ENCODE measurements around the gene VSIG8.

Gene VSIG8

DNA sequence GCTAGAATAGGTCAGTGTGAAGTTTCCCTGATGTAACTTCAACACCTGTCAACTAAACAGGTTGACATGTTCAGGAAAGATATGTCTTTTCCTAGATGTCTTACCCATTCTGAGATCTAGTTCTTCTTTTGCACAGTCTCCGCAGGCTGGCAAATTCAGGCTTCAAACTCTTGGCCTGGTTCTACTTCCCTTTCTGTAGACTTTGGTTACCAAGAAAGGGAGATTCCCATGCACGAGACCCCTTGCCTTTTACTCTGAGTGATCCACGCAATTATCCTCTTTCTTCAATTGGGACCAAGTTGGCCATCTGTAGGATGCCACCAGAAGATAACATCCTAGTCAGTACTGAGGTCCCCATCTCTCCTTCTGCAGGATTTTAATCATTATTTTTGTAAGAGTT lies 35.5 kb upstream of the VSIG8 start:
- Histone ChIP-seq H3K9ac (ENCODE audit: low read length) (no peak overlapping the region), H3K27me3 (replicated peaks; ENCODE audit: control insufficient read depth, insufficient read depth, low read length) (peaks cover 7% of the 10 kb centered on the region), H3K4me3 (ENCODE audit: low read length) (no peak overlapping the region), H3K36me3 (ENCODE audit: control insufficient read depth, insufficient read depth, low read length, severe bottlenecking) (no peaks in the 10 kb centered on the region), H3K9me3 (ENCODE audit: control insufficient read depth, low read length) (no peaks in the 10 kb centered on the region), H3K4me1 (ENCODE audit: control insufficient read depth, insufficient read depth, low read length) (peaks cover 11% of the 10 kb centered on the region)
- no peak for DNase-seq (ENCODE audit: low read depth)

DNA sequence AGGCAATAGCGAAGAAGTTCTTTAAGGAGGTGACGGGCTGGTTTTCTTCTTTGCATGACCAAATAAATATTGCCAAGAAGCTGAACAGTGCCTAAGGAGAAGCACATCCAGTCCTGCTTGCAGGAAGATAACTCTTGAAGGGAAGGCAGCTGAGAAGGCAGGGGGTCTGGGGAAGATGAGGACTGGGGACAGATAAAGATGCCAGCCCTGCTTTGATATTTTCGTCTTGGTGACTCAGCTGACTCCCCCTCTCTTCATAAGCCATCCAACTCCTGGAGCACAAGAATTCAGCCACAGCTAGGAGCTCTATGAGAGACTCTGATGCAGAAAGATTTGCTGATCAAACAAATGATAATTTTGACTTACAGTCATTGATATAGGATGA lies 34.1 kb upstream of the VSIG8 start:
- H3K27me3 ChIP-seq (replicated peaks; ENCODE audit: control insufficient read depth, insufficient read depth, low read length) = peaks cover 7% of the 10 kb centered on the region
- no peaks in the 10 kb centered on the region for H3K9me3 ChIP-seq (ENCODE audit: control insufficient read depth, low read length)
- no peak overlapping the region for H3K9ac ChIP-seq (ENCODE audit: low read length)
- H3K4me3 ChIP-seq (ENCODE audit: low read length) = no peak overlapping the region
- H3K36me3 ChIP-seq (ENCODE audit: control insufficient read depth, insufficient read depth, low read length, severe bottlenecking) = no peaks in the 10 kb centered on the region
- DNase-seq (ENCODE audit: low read depth) = no peak
- H3K4me1 ChIP-seq (ENCODE audit: control insufficient read depth, insufficient read depth, low read length) = peaks cover 11% of the 10 kb centered on the region

DNA sequence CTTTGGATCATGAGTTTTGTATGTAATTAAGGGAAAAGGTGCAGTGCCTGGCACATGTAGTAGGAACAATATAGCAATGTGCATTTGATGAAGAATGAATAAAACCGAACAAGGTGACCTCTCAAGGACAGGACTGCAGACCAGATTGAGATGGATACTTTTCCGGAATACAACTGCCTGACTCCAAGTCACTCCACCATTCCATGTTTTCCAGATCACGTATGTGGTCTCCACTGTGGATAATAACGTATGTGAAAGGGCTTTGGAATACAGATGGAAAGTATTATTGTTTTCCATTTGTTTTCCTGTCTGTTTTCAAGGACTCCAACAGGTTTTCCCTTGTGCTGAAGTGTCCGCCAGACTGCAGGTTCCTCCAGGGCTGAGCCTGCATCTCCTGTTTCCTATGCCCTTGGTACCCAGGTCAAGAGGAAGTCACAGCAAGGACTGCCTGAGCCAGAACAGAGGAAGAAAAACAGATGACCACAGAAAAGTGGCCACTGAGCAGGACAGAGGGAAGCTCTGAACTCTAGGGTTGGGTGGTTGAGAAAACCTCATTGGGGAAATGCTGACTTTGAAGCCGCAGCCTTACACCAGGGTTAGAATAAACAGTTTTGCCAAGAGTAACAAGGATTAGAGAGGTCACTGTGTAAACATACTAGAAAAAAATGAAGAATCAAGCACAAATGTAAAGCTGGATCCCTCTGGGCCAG lies 33.5 kb upstream of the VSIG8 start:
- H3K27me3 ChIP-seq (replicated peaks; ENCODE audit: control insufficient read depth, insufficient read depth, low read length) = peaks cover 7% of the 10 kb centered on the region
- no peaks in the 10 kb centered on the region for H3K9me3 ChIP-seq (ENCODE audit: control insufficient read depth, low read length)
- no peak overlapping the region for H3K9ac ChIP-seq (ENCODE audit: low read length)
- DNase-seq (ENCODE audit: low read depth) = no peak
- H3K4me3 ChIP-seq (ENCODE audit: low read length) = no peak overlapping the region
- no peaks in the 10 kb centered on the region for H3K36me3 ChIP-seq (ENCODE audit: control insufficient read depth, insufficient read depth, low read length, severe bottlenecking)
- peaks cover 9% of the 10 kb centered on the region for H3K4me1 ChIP-seq (ENCODE audit: control insufficient read depth, insufficient read depth, low read length)

DNA sequence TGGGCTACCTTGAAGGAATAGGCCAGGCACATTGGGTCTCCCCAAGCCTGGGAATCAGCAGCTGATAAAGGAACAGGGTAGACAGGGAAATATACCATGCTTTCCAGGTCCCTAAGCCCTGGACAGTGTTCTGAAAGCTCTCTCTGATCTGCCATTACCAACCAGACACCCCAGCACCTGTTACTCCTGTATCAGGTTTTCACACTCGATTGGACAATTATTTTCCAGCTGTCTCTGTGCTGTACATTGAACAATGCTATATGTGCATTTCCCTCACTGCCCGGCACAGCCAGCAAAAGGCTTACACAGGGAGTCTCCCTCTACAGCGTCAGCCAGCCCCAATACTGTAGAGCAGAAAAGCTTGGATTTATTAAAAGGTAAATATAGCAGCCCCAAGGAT lies 32.8 kb upstream of the VSIG8 start:
- H3K4me3 ChIP-seq (ENCODE audit: low read length) = no peak overlapping the region
- H3K27me3 ChIP-seq (replicated peaks; ENCODE audit: control insufficient read depth, insufficient read depth, low read length) = peaks cover 7% of the 10 kb centered on the region
- no peak overlapping the region for H3K9ac ChIP-seq (ENCODE audit: low read length)
- no peaks in the 10 kb centered on the region for H3K36me3 ChIP-seq (ENCODE audit: control insufficient read depth, insufficient read depth, low read length, severe bottlenecking)
- H3K4me1 ChIP-seq (ENCODE audit: control insufficient read depth, insufficient read depth, low read length) = peaks cover 4% of the 10 kb centered on the region
- no peak for DNase-seq (ENCODE audit: low read depth)
- H3K9me3 ChIP-seq (ENCODE audit: control insufficient read depth, low read length) = no peaks in the 10 kb centered on the region

DNA sequence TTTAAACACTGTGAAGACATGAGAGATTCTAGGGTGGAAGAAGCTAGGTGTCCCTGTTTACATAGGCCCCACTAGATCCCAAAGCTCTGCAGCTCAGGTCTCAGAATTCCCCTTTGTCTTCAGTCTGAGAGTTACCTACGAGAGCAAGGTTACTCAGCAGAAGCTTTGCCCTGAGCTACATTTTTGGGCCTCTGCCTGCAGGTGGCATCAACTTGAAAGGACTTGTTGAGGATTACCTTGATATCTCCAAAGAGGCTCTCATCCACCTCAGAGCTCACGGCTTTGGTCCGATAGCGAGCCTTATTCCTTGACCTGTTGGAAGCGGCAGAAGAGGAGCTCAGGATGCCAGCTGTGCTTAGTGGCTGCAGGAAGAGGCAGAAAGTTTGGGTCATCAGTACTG lies 30.5 kb upstream of the VSIG8 start:
- H3K27me3 ChIP-seq (replicated peaks; ENCODE audit: control insufficient read depth, insufficient read depth, low read length) = peaks cover 7% of the 10 kb centered on the region
- peak overlapping the region; percentile 12 for H3K9ac ChIP-seq (ENCODE audit: low read length)
- H3K36me3 ChIP-seq (ENCODE audit: control insufficient read depth, insufficient read depth, low read length, severe bottlenecking) = no peaks in the 10 kb centered on the region
- no peak for DNase-seq (ENCODE audit: low read depth)
- H3K4me3 ChIP-seq (ENCODE audit: low read length) = no peak overlapping the region
- no peaks in the 10 kb centered on the region for H3K9me3 ChIP-seq (ENCODE audit: control insufficient read depth, low read length)
- peaks cover 13% of the 10 kb centered on the region for H3K4me1 ChIP-seq (ENCODE audit: control insufficient read depth, insufficient read depth, low read length)

DNA sequence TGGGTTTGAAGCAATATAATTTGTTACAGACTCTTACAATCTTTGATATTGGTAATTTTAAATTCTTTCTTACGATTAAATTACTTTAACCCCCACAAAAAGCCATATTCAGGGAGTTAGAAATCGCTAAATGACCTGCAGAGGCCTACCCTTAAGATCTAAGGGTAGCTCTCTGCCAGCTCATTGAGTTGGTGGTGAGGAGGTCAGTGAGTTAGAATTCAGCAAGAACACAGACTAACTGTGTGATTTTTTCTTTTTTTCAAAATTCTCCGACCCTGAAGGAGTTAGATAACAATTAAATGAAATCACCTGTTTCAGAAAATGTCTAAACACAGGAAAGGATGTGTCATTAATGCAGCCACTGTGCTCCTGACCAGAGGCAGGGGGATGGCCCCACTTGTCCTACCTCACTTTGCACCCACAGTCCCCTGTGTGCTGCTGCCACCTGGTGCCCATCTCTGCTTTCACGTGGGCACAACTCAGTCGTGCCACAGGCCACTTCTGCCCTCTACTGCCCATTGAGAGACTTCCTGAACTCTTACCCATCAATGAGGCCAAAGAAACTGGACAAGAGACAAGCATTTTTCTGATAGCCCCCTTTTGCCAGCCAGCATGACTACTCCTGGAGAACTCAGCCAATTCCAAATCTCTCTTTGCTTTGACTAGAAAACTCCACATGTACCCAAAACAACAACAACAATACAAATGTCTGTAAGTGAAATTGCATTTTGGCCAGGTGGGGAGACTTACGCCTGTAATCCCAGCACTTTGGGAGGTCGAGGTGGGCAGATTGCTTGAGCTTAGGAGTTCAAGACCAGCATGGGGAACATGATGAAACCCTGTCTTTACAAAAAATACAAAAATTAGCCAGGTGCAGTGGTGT lies 29.1 kb upstream of the VSIG8 start:
- H3K4me1 ChIP-seq (ENCODE audit: control insufficient read depth, insufficient read depth, low read length) = peaks cover 13% of the 10 kb centered on the region
- H3K36me3 ChIP-seq (ENCODE audit: control insufficient read depth, insufficient read depth, low read length, severe bottlenecking) = no peaks in the 10 kb centered on the region
- peak; percentile 95 for DNase-seq (ENCODE audit: low read depth)
- no peak overlapping the region for H3K4me3 ChIP-seq (ENCODE audit: low read length)
- H3K9me3 ChIP-seq (ENCODE audit: control insufficient read depth, low read length) = no peaks in the 10 kb centered on the region
- peaks cover 7% of the 10 kb centered on the region for H3K27me3 ChIP-seq (replicated peaks; ENCODE audit: control insufficient read depth, insufficient read depth, low read length)
- peak overlapping the region; percentile 35 for H3K9ac ChIP-seq (ENCODE audit: low read length)

DNA sequence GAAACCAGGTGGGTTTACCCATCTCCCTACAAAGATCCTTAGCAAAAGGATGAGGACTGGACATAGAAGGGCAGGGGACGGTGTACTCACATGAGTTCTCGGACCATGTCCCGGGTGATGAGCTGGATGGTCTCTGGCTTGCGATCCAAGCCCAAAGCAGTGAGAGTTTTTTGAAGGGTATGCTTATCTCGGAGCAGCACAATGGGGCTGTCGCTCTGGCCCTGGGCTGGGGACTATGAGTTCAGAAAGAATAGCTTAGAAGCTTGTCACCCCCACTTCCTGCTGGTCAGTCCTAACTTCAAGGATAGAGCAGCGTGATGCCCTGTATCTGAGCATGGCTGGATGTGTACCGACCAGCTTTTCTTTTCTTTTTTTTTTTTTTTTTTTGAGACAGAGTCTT lies 27.9 kb upstream of the VSIG8 start:
- peaks cover 13% of the 10 kb centered on the region for H3K4me1 ChIP-seq (ENCODE audit: control insufficient read depth, insufficient read depth, low read length)
- no peaks in the 10 kb centered on the region for H3K9me3 ChIP-seq (ENCODE audit: control insufficient read depth, low read length)
- H3K36me3 ChIP-seq (ENCODE audit: control insufficient read depth, insufficient read depth, low read length, severe bottlenecking) = no peaks in the 10 kb centered on the region
- peaks cover 7% of the 10 kb centered on the region for H3K27me3 ChIP-seq (replicated peaks; ENCODE audit: control insufficient read depth, insufficient read depth, low read length)
- no peak for DNase-seq (ENCODE audit: low read depth)
- H3K4me3 ChIP-seq (ENCODE audit: low read length) = no peak overlapping the region
- peak overlapping the region; percentile 37 for H3K9ac ChIP-seq (ENCODE audit: low read length)

DNA sequence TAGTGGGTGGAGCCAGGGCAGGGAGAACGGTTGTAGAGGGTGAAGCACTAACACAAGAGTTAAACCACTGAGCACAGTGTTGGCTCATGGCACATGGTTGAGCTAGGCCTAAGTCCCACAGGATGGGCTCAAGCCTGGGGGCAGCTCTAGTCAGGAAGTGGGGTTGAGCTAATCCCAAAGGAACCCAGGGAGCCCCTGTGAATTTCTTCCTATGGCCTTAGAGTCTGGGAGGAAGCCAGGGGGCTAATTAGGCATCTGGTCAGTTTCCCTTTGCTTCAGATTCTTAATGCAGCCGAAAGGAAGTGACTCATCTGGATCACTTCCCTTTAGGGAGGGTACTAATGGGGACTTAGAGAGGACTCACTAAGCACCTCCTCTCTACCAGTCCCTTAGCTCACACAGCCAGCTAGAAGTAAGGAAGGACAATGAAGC lies 27.4 kb upstream of the VSIG8 start:
- no peaks in the 10 kb centered on the region for H3K36me3 ChIP-seq (ENCODE audit: control insufficient read depth, insufficient read depth, low read length, severe bottlenecking)
- no peak overlapping the region for H3K4me3 ChIP-seq (ENCODE audit: low read length)
- peaks cover 4% of the 10 kb centered on the region for H3K27me3 ChIP-seq (replicated peaks; ENCODE audit: control insufficient read depth, insufficient read depth, low read length)
- peaks cover 13% of the 10 kb centered on the region for H3K4me1 ChIP-seq (ENCODE audit: control insufficient read depth, insufficient read depth, low read length)
- DNase-seq (ENCODE audit: low read depth) = peak; percentile 87
- no peaks in the 10 kb centered on the region for H3K9me3 ChIP-seq (ENCODE audit: control insufficient read depth, low read length)
- H3K9ac ChIP-seq (ENCODE audit: low read length) = peak overlapping the region; percentile 37

DNA sequence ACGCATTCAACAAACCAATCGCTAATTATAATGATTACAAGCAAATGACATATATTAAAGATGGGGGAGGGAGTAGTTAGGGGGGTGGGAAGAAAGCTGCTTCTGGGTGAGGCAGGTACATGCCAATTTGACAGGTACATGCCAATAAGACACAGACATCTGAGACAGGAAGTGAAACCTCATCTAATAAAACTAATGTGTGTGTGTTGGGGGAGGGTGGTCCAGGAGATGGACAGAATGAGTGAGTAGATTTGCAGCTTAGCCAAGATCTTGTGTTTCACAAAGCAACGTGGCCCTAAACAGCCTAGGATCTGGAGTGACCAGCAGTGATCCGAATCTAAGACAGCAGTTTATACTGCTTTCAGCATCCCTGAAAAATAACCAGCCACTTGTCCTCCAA lies 26.7 kb upstream of the VSIG8 start:
- Histone ChIP-seq H3K4me1 (ENCODE audit: control insufficient read depth, insufficient read depth, low read length) (peaks cover 13% of the 10 kb centered on the region), H3K4me3 (ENCODE audit: low read length) (no peak overlapping the region), H3K27me3 (replicated peaks; ENCODE audit: control insufficient read depth, insufficient read depth, low read length) (no peaks in the 10 kb centered on the region), H3K9ac (ENCODE audit: low read length) (no peak overlapping the region), H3K36me3 (ENCODE audit: control insufficient read depth, insufficient read depth, low read length, severe bottlenecking) (no peaks in the 10 kb centered on the region), H3K9me3 (ENCODE audit: control insufficient read depth, low read length) (no peaks in the 10 kb centered on the region)
- DNase-seq (ENCODE audit: low read depth) = no peak

DNA sequence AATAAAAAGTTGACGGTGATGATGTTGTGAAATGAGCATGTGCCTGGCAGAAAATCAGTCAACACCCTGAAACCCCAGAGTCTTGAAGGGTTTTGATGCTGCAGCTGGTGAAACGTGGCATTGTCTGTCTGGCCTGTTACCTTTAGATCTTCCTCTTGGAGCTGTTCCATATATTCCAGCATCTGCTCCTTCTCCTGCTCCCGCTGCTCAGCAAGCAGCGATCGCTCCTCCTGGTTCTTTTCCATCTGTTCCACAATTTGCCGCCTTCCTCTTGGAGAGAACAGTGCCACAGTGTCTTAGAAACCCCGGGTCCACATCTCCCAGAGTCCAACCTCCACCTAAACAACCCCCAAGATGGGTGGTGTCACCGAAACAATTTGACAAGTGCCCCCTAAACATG lies 21.8 kb upstream of the VSIG8 start:
- no peaks in the 10 kb centered on the region for H3K9me3 ChIP-seq (ENCODE audit: control insufficient read depth, low read length)
- H3K4me3 ChIP-seq (ENCODE audit: low read length) = no peak overlapping the region
- no peak for DNase-seq (ENCODE audit: low read depth)
- H3K4me1 ChIP-seq (ENCODE audit: control insufficient read depth, insufficient read depth, low read length) = peaks cover 26% of the 10 kb centered on the region
- no peak overlapping the region for H3K9ac ChIP-seq (ENCODE audit: low read length)
- H3K27me3 ChIP-seq (replicated peaks; ENCODE audit: control insufficient read depth, insufficient read depth, low read length) = no peaks in the 10 kb centered on the region
- H3K36me3 ChIP-seq (ENCODE audit: control insufficient read depth, insufficient read depth, low read length, severe bottlenecking) = no peaks in the 10 kb centered on the region

DNA sequence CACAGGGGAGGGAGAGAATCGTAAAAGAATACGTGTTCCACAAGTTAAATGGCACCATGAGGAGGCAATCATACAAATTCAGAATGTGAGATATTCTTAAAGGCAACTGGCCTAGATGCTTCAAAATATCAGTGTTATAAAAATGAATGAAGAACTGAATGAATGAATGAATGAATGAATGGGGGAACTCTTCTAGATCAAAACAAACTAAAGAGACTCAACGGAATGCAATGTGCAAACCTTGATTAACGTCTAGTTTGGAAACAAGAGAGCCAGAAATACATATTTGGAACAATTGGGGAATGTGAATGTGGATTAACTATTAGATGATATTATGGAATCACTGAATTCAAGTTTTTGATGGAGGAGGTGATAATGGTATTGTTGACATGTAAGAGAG lies 20.7 kb upstream of the VSIG8 start:
- Histone ChIP-seq H3K4me3 (ENCODE audit: low read length) (no peak overlapping the region), H3K9ac (ENCODE audit: low read length) (no peak overlapping the region), H3K27me3 (replicated peaks; ENCODE audit: control insufficient read depth, insufficient read depth, low read length) (no peaks in the 10 kb centered on the region), H3K4me1 (ENCODE audit: control insufficient read depth, insufficient read depth, low read length) (peaks cover 25% of the 10 kb centered on the region), H3K36me3 (ENCODE audit: control insufficient read depth, insufficient read depth, low read length, severe bottlenecking) (no peaks in the 10 kb centered on the region), H3K9me3 (ENCODE audit: control insufficient read depth, low read length) (no peaks in the 10 kb centered on the region)
- DNase-seq (ENCODE audit: low read depth) = no peak
